ENCODE results near the gene PRRX2.

GRCh38 chr9:129739432-129739831 is 74.0 kb downstream of the PRRX2 start:
- TF ChIP-seq CTCF (IDR thresholded peaks at IDR 0.05) (no peak), POLR2AphosphoS5 (IDR thresholded peaks at IDR 0.05) (no peak)

All from upper lobe of left lung (tissue), 4 donors.